NCI-H1417 treated with DMSO at 0.1 percent for 48 hours (cell line): ENCODE results near the gene PRKCG.

Experiments used
- DNase-seq: peaks from one replicate; lab custom pipeline; 2025; lab: John Stamatoyannopoulos, UW

The PRKCG gene

DNA sequence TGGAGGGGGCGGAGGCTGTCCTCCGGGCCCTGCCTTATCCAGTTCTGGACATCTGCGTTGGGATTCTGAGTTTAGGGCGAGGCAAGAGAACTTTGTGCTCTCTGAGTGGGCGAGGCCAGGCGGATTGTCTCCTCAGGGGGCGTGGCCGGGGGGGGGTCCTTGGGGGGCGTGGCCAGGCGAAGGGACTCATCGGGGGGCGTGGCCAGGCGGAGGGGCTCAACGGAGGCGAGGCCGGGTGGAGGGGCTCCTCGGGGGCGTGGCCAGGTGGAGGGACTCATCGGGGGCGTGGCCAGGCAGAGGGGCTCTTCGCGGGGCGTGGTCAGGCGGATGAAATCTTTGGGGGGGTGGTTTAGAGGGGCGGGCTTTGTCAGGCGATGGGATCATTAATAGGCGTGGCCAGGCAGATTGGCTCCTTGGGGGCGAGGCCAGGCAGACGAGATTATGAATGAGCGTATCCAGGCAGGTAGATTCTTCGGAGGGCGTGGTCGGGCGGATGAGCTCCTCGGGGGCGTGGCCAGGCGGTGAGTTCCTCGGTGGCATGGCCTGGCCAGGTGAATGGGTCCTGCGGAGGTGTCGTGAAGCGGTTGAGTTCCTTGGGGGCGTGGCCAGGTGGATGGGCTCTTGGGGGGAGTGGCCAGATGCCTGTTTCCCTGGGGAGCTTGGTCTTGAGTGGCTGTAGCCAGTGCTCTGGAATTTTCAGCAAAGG is 16.8 kb downstream of the PRKCG start:
- DNase-seq, result no peak

DNA sequence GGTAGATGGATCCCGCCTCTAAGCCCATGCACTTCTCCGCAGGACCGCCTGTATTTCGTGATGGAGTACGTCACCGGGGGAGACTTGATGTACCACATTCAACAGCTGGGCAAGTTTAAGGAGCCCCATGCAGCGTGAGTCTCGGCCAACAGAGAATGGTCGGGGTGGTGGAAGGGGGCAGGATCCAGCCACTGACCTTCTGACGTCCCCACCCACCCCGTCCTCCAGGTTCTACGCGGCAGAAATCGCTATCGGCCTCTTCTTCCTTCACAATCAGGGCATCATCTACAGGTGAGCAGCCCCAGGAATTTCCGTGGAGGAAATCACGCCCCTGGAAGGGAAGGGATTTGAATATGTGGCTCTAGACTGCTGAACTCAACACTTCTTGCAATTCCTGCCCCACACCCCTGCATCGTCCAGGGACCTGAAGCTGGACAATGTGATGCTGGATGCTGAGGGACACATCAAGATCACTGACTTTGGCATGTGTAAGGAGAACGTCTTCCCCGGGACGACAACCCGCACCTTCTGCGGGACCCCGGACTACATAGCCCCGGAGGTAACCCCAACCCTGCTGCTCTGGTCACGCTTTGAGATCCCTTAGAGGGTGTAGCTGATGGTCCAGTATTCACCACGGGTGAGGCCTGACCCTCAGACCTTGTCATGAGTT is 18.3 kb downstream of the PRKCG start:
- no peak for DNase-seq

DNA sequence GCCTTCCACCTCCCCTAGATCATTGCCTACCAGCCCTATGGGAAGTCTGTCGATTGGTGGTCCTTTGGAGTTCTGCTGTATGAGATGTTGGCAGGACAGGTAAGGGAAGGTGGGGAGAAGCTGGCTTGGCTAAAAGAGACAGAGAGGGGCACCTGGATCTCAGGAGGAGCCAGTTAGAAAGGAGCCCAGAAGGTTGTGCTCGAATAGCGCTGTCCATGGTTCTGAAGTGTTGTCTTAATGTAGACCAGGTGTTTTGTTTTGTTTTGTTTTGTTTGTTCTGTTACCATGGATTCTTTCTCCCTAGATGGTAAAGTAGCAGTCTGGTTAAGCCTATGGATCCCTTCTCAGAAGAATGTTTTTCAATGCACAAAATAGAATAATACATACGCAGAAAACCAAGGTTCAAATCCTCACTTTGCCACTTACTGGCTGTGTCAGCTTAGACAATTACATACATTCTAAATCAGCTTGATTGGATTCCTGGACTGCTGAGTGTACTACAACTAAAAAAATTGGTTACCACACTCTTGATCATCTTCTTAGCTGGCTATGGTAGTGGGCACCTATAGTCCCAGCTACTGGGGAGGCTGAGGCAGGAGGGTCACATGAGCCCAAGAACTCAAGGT is 21.2 kb downstream of the PRKCG start:
- DNase-seq, result no peak

DNA sequence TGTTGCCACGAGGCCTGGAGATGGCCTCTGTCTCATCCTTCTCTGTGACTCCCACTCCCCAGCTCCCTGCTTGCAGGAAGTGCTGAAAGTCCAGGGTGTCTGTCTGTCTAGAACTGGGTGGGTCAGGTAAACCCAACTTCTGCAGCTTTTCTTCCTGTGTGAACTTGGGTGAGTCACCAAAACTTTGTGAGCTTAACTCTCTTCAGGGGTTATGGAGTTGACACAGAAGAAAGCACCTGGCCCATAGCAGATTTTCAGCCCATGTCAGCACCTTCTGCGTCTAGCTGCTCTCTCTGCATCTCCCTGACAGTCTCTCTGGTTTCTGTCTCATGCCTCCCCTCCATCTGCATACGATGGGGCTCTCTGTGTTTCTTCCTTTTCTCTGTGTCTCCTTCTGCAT is 22.9 kb downstream of the PRKCG start:
- DNase-seq, result no peak

- DNase-seq, result no peak
These were observed 23.8 kb downstream of the PRKCG start for GRCh38 chr19:53905787-53906186.

DNA sequence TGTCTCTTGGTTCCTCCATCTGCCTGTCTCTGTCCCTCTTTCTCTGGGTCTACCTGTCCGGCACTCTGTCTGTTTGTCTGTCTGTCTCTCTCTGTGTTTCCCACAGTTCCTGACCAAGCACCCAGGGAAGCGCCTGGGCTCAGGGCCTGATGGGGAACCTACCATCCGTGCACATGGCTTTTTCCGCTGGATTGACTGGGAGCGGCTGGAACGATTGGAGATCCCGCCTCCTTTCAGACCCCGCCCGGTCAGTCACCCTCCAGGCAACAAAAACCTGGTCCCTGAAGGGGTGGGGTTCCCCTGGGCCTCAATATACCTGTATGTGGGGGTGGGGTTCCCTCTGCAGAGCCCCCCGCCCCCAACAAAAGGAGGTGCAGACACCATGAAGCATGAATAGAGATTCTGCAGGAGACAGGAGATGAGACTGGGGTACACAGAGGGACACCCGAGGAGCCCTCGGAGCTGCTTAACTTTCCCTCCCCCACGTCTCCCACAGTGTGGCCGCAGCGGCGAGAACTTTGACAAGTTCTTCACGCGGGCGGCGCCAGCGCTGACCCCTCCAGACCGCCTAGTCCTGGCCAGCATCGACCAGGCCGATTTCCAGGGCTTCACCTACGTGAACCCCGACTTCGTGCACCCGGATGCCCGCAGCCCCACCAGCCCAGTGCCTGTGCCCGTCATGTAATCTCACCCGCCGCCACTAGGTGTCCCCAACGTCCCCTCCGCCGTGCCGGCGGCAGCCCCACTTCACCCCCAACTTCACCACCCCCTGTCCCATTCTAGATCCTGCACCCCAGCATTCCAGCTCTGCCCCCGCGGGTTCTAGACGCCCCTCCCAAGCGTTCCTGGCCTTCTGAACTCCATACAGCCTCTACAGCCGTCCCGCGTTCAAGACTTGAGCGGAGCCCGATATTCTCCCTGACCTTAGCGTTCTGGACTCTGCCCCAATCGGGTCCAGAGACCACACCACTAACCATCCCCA is 24.5 kb downstream of the PRKCG start:
- DNase-seq, result no peak

- no peak for DNase-seq
These were observed 25.2 kb downstream of the PRKCG start for GRCh38 chr19:53907193-53907581.

- no peak for DNase-seq
These were observed 25.7 kb downstream of the PRKCG start for GRCh38 chr19:53907690-53908089.

DNA sequence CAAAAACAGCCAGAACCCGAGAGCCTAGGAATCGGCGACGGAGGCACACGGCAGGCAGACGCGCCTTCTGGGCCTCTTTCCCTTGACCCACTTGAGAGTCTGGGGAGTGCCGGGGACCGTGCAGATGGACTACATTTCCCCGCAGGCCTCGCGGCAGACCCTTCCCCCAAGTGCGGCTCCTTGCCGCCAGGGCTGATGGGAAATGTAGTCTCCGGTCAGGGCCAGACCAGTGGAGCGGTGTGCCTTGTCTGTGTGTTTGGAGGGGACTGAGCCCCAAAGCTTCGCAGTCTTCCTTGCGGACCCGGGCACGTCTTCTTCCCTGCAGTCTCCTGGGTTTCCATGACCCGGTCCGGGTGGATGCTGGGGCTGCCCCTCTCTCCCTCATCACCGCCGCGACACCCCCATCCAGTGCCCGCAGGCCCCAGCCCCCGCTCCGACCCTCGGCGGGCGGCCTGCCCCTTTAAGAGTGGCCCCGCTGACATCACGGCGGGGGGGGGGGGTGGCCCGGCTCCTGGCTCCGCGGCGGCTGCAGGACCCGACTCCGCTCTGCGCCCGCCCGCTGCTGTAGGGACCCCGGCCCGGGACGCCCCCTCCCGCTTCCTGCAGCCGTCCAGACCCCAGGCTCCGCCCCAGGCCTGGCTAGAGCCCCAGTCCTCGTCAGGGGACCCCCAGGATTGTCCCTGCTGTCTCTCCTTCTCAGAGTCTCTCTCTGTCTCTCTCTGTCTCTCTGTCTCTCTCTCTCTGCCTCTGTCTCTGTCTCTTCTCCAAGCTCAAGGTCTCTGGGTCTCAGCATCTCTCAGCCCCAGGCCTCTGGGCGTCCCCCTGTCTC is 26.3 kb downstream of the PRKCG start:
- no peak for DNase-seq

GRCh38 chr19:53908935-53909415 is 27.0 kb downstream of the PRKCG start, which contains the start of gene CACNG7:
Gene CACNG7 (plus strand): TSS chr19:53909278. CDS start chr19:53912832, 3,554 bp downstream.
- no peak for DNase-seq

GRCh38 chr19:53909471-53910169 is 27.6 kb downstream of the PRKCG start:
- DNase-seq, result no peak

GRCh38 chr19:53910170-53910518 is 28.1 kb downstream of the PRKCG start:
- no peak for DNase-seq

DNA sequence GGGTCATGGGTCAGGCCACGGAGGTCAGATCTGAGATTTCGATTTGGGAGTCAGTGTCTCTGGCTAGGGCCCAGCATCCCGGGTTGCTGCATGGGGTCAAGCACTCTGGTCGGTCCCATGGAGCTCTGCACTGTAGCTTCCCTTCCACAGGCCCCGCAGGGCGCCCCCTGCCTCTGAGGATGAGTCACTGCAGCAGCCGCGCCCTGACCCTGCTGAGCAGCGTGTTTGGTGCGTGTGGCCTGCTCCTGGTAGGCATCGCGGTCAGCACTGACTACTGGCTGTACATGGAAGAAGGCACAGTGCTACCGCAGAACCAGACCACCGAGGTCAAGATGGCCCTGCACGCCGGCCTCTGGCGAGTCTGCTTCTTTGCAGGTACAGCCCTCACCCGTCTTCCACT is 30.7 kb downstream of the PRKCG start:
- DNase-seq, result no peak

DNA sequence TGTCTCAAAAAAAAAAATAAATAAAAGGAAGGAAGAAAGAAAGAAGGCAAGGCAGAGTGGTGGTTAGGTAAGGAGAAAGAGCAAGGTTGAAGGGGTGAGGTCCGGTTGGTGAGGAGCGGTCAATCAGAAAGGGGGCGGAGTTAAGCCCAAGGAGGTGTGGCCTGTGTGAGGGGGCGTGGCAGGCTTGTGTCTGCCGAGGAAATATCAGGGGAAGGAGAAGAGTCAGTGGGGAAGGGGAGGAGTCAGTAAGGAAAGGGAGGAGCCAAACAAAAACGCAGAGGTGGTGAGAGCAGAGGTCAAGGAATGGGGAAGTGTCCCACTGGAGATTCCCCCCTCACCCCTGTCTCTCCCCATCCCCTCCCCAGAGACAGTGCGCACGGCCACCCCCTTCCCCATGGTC is 33.0 kb downstream of the PRKCG start:
- no peak for DNase-seq

- DNase-seq, result no peak
These were observed 34.0 kb downstream of the PRKCG start for GRCh38 chr19:53916004-53916403.

GRCh38 chr19:53917356-53917755 is 35.4 kb downstream of the PRKCG start:
- DNase-seq, result no peak

- no peak for DNase-seq
These were observed 45.7 kb downstream of the PRKCG start for GRCh38 chr19:53927739-53928138.

DNA sequence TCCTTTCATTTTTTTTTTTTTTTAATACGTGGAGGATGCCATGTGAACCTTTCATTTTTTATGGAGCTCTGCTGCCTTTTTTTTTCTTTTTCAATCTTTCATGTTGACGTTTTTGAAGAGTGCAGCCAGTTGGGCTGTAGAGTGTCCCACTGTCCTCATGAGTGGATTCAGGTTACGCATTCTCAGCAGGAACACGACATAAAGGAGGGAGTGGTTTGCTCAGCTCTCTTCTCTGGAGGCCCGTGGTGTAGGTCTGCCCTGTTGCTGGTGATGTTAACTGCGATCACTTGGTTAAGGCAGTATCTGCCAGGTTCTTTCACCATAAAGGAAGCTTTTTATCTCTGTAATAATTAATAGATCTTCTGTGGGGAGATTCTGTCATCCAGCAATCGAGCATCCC is 54.0 kb downstream of the PRKCG start:
- DNase-seq, result no peak

GRCh38 chr19:53942001-53942786 is 60.2 kb downstream of the PRKCG start:
- DNase-seq, result no peak

DNA sequence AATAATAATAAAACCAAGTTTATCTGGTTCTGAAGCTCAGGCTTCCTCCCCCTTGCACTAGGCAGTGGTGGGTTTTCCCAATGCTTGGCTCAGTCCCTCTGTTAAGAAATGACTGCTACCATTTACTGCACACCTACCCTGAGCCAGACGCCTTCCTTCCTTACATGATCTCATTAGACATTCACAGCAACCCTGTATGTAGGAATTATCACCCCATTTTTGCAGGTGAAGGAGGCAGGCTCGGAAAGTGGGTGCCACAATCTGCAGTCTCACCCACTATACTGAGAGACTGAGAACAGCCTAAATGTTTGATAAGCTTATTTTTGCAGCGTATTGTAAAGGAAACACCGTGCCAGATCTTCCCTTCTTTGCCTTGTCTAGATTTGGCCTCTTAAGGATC is 62.4 kb downstream of the PRKCG start:
- no peak for DNase-seq
